CD4-positive, alpha-beta T cell (primary cell): ENCODE data around the gene SH3BGR. TPM values are rescaled to one million over a fixed set of nuclear protein-coding genes. Genes with fewer than 3 reads are reported as not detected.

Experiments used
- ATAC-seq: fragments of 200-7000 bp; cut with Tn5 transposase; one replicate; pipeline ENCODE4 v1.10.0; 2022; ENCODE audit warnings: mild to moderate bottlenecking; ENCODE audit not compliant: poor library complexity
- CTCF ChIA-PET: fragments of 350-600 bp; sonication (Branson Sonifier 250); formaldehyde crosslinking; loops from one replicate; lab custom pipeline; 2021; ENCODE audit warnings: antibody characterized with exemption, inconsistent platforms; lab: Charles Lee
- POLR2A ChIA-PET: fragments of 350-600 bp; sonication (Branson Sonifier 250); formaldehyde crosslinking; loops from one replicate; lab custom pipeline; 2021; ENCODE audit warnings: antibody characterized with exemption, inconsistent platforms; lab: Charles Lee
- DNase-seq, 14 experiments: peaks; one replicate each; pipeline ENCODE4 v3.0.0-alpha.2; 2013 to 2020; ENCODE audit warnings: mixed read lengths in 2 of 14
- H3K27ac ChIP-seq, 2 donors: one replicate each; pipeline versions ENCODE4 v1.5.1 to v1.7.0; 2013; ENCODE audit warnings: low read length in 2 of 2, low read depth in 1 of 2, mild to moderate bottlenecking in 1 of 2
- H3K27me3 ChIP-seq, 2 experiments: 1 replicate in 1 of 2; 2 replicates in 1 of 2; pipeline versions ENCODE4 v1.6.1 to v1.7.0; 2013; ENCODE audit warnings: low read length in 2 of 2, control low read depth in 1 of 2, mild to moderate bottlenecking in 1 of 2, moderate library complexity in 1 of 2; ENCODE audit not compliant: insufficient read depth in 2 of 2, control insufficient read depth in 1 of 2
- H3K36me3 ChIP-seq: one replicate; pipeline ENCODE4 v1.6.1; 2013; ENCODE audit warnings: low read length, control low read depth; ENCODE audit not compliant: insufficient read depth
- H3K4me1 ChIP-seq: one replicate; pipeline ENCODE4 v1.6.1; 2013; ENCODE audit warnings: low read length, control low read depth; ENCODE audit not compliant: insufficient read depth
- H3K4me3 ChIP-seq: one replicate; pipeline ENCODE4 v1.5.1; 2013; ENCODE audit warnings: mild to moderate bottlenecking, low read length, moderate library complexity
- H3K9me3 ChIP-seq, 2 experiments: 1 replicate in 1 of 2; 2 replicates in 1 of 2; pipeline versions ENCODE4 v1.6.1 to v1.7.0; 2013; ENCODE audit warnings: low read length in 2 of 2, mild to moderate bottlenecking in 2 of 2, control low read depth in 1 of 2, moderate library complexity in 1 of 2; ENCODE audit not compliant: control insufficient read depth in 1 of 2, insufficient read depth in 1 of 2
- H3K27ac Mint-ChIP-seq: one replicate; pipeline ENCODE4 v1.8.0; 2020; ENCODE audit warnings: mixed read lengths
- H3K27me3 Mint-ChIP-seq: one replicate; pipeline ENCODE4 v1.8.0; 2021; ENCODE audit warnings: mixed read lengths
- H3K36me3 Mint-ChIP-seq: one replicate; pipeline ENCODE4 v1.8.0; 2021; ENCODE audit warnings: low read depth, mixed read lengths
- H3K4me1 Mint-ChIP-seq: one replicate; pipeline ENCODE4 v1.8.0; 2021; ENCODE audit warnings: low read depth, mixed read lengths
- H3K4me3 Mint-ChIP-seq: one replicate; pipeline ENCODE4 v1.8.0; 2020; ENCODE audit warnings: mild to moderate bottlenecking, mixed read lengths
- H3K9me3 Mint-ChIP-seq: one replicate; pipeline ENCODE4 v1.8.0; 2020; ENCODE audit warnings: mixed read lengths
- CTCF ChIP-seq: fragments of 200-600 bp; IDR thresholded peaks from one replicate; pipeline ENCODE4 v1.8.0; 2022; ENCODE audit warnings: antibody characterized with exemption, mild to moderate bottlenecking
- intact Hi-C, 2 experiments: fragments of 100-400 bp; cut with DNase I in 1 of 2; cut with micrococcal nuclease in 1 of 2; formaldehyde crosslinking; loops; one replicate each; pipeline versions ENCODE4 v1.15.1 to v1.9.0; 2023 to 2025; cut with DNase I, micrococcal nuclease
- total RNA-seq, 174 experiments: library from RNA in 2 of 174; stranded (reverse) in 2 of 174; gene quantifications; one replicate each; pipeline ENCODE4 v1.2.3 and lab custom pipeline; 2021 to 2026

Gene SH3BGR
- total RNA-seq, 2 experiments from 2014 or later, result 0.63 to 0.87 TPM

DNA sequence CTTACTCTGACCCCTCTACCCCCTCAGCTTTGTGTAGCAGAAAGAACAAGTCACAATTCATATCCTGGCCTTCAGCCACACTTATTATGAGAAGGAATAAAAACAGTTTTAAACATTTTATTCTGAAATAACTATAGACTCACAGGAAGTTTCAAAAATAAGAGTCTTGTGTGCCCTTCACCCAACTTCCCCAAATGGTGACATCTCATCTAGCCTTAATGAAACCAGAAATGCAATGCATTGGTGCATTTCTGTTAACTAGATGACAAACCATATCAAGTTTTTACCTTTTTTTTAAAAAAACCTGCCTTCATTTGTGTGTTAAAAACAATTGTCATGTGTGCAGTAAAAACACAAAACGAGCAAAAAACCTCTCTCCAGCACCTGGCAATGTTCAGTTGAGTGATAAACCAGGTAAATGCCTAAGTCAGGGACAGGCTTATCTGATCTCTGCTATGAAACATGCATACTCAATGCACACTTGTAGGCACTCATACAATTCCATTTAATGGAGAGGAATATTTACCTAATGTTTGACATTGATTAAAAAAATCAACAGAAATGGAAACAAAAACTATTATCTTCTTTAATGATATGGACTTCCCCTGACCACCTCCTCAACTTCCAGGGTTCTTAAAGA, 51.5 kb downstream of the SH3BGR start:
- POLR2A ChIA-PET, result no interaction called here
- H3K4me1 ChIP-seq, result no peaks in the 10 kb centered on the region
- H3K27ac ChIP-seq, result no peak overlapping the region
- intact Hi-C loops, result no loop called here
- no peaks in the 10 kb centered on the region for H3K36me3 Mint-ChIP-seq
- no peaks in the 10 kb centered on the region for H3K9me3 Mint-ChIP-seq
- H3K36me3 ChIP-seq, result no peaks in the 10 kb centered on the region
- ATAC-seq, result no peak
- no peak overlapping the region for H3K27ac Mint-ChIP-seq
- H3K4me3 ChIP-seq, result no peak overlapping the region
- H3K9me3 ChIP-seq, result no peaks in the 10 kb centered on the region
- CTCF ChIA-PET, result no interaction called here
- TF ChIP-seq CTCF, result no peak
- DNase-seq, result no peak
- no peaks in the 10 kb centered on the region for H3K4me1 Mint-ChIP-seq
- no peaks in the 10 kb centered on the region for H3K27me3 Mint-ChIP-seq
- no peak overlapping the region for H3K4me3 Mint-ChIP-seq
- H3K27me3 ChIP-seq, result no peaks in the 10 kb centered on the region

DNA sequence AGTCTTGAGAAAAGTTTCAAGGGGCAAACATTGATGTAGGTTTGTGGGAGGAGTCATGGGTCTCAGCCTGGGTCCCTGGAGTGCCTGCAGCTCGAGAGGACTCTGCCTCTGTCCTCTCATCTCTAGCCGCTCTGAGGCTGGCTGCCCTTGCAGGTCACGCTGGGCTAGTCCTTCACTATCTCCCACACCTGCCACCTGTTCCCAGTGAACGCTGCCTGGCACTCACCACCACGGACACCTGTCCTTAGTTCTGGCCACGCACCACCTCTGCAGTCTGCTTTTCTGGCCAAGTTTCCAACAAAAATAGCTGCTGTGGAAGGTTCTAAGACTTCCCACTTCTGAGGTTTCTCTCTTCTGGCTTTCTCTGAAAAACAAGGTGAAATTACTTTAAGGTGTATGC, 52.5 kb downstream of the SH3BGR start:
- Mint-ChIP-seq H3K9me3 (no peaks in the 10 kb centered on the region), H3K4me3 (no peak overlapping the region), H3K27me3 (no peaks in the 10 kb centered on the region), H3K36me3 (no peaks in the 10 kb centered on the region), H3K4me1 (no peaks in the 10 kb centered on the region), H3K27ac (no peak overlapping the region)
- Histone ChIP-seq H3K27me3 (no peaks in the 10 kb centered on the region), H3K36me3 (no peaks in the 10 kb centered on the region), H3K9me3 (no peaks in the 10 kb centered on the region), H3K4me1 (no peaks in the 10 kb centered on the region), H3K27ac (no peak overlapping the region), H3K4me3 (no peak overlapping the region)
- ChIA-PET CTCF (no interaction called here), POLR2A (no interaction called here)
- intact Hi-C loops, result no loop called here
- ATAC-seq (no peak), DNase-seq (no peak)
- TF ChIP-seq CTCF, result no peak

GRCh38 chr21:39510240-39510639, 58.5 kb downstream of the SH3BGR start:
- Mint-ChIP-seq H3K9me3 (no peaks in the 10 kb centered on the region), H3K4me3 (no peak overlapping the region), H3K27me3 (no peaks in the 10 kb centered on the region), H3K27ac (no peak overlapping the region), H3K36me3 (no peaks in the 10 kb centered on the region), H3K4me1 (no peaks in the 10 kb centered on the region)
- DNase-seq (no peak), ATAC-seq (no peak)
- no peak for TF ChIP-seq CTCF
- POLR2A ChIA-PET, result no interaction called here
- H3K36me3 ChIP-seq, result no peaks in the 10 kb centered on the region
- no peaks in the 10 kb centered on the region for H3K27me3 ChIP-seq
- H3K4me1 ChIP-seq, result no peaks in the 10 kb centered on the region
- no peak overlapping the region for H3K27ac ChIP-seq
- CTCF ChIA-PET, result interaction anchor here (0.6 to 1.0 kb wide), 2 partner anchors 8 to 27 kb away, joined by 3 read pairs; no protein-coding TSS in a partner anchor
- H3K4me3 ChIP-seq, result no peak overlapping the region
- no peaks in the 10 kb centered on the region for H3K9me3 ChIP-seq
- intact Hi-C loops, result loop anchor here in 1 of 2 experiments (10.0 kb wide), 1 partner anchor 1625 kb away; no protein-coding TSS in a partner anchor
